ENCODE measurements around the gene FGD2.
"Not testable (repeated sequence)": the region's sequence is repeated elsewhere in the genome, so short reads cannot be mapped to it uniquely, and the experiment has no call there.

Gene FGD2

DNA sequence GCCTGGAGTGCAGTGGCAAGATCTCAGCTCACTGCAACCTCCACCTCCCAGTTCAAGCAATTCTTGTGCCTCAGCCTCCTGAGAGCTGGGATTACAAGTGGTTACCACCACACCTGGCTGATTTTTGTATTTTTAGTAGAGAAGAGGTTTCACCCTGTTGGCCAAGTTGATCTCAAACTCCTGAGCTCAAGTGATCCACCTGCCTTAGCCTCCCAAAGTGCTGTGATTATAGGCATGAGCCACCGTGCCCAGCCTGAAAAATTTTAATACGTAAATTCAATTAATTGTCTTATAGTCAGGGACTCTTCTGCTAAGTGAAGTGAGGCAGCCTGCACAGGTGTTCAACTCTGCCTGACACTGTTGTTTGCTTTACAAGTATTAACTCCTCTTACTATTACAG, 15.1 kb upstream of the FGD2 start:
- not testable (repeated sequence) for DNase-seq

DNA sequence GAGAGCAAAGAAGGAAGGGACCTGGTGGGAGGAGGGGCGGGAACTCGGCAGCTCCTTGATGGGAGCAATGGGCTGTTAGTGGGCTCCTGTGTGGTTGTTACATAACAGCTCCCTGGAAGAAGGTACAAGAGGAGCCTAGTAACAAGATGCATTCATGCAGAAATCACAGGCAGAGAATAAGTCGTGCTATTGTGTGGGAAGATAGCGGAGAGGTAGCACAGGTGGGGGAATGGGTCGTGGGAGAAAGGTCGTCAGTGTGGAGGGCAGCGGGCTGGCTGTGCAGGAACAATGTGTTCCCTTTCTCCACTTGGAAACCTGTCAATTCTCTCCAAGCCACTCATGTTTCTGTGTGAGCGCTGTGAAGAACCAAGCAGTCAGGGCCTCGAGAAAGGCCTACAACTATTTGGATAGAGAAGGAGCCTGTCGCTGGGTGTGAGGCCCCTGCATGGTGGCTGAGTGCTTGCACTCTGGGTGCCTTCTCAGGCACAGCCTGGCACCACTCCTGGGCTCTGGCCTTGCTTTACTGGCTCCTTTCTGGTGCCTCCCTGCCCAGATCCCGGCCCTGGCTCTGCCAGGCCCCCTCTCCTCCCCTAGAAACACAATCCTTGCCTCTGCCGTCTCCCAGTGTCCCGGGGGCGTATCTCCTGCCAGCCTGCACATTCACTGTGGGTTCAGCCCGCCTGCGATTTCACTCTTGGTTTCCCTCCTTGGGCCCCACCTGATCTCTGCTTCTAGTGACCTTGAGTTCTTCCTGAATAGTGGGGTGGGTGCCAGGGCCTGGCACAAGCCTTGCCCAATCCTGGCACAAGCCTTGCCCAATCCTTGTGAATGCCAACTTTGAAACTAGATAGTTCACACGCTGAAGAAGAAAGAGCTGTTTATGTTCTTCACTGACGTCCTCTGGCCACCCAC, 7.4 kb upstream of the FGD2 start:
- no peak for DNase-seq

DNA sequence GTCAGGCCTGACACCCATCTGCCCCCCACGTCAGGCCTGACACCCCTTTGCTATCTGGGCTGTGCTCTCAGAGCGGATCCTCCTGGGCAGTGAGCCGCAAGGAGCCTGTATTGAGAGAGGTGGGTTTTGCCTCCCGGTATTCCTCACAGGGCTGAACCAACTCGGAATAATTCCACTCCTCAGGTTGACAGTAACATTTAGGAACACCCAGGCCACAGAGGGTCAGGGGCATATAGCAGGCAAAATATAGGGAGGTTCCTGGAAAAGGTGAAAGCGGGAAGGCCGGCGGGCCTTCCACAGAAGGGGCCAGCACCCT, 6.8 kb upstream of the FGD2 start:
- no peak for DNase-seq

DNA sequence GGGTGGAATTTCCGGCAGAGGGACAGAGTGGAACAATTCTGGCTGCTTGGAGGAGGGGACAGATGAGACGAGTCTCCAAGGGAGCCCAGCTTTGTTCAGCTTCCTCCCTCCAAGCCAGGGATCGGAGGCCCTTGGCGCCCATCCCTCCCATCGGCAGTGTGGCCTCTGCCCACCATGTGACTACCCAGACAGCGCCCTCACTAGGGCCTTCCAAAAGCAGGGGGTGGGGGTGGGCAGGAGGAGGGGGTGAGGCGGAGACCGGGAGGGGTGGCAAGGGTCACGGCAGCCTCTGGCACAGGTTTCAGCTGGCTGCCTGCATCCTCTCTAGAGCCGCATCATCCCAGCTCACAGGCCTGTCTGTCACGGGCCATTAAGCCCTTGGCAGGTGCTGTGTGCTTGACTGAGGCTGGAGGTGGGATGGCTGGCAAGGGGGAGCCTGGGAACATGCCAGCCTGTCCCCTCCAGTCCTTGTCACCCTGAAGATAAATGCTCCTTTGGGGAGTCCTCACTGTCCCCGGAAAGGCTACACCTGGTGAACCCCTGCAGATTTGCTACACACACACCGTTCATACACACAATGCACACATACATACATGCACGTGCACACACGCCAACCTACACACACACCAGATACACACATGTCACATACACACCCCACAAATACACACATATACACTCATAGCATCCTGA, 6.2 kb upstream of the FGD2 start:
- DNase-seq: no peak

DNA sequence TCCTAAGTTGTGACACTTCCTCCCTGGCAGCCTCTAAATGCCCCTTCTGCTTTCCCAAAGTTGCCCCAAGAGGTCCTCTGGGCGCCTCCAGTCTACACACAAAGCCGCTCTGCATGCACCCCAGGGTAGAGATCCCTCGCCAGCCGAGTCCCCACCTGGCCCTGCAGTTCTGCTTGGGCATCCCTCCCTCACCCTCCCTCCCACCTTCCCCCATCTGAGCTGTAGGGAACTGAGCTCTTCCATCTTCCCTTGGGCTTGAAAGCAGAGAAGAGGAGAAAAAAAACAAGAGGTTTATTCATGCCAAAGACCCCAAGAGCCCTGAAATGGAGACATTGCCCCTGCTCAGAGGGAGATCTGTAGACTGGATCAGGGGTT, 5.7 kb upstream of the FGD2 start:
- no peak for DNase-seq

DNA sequence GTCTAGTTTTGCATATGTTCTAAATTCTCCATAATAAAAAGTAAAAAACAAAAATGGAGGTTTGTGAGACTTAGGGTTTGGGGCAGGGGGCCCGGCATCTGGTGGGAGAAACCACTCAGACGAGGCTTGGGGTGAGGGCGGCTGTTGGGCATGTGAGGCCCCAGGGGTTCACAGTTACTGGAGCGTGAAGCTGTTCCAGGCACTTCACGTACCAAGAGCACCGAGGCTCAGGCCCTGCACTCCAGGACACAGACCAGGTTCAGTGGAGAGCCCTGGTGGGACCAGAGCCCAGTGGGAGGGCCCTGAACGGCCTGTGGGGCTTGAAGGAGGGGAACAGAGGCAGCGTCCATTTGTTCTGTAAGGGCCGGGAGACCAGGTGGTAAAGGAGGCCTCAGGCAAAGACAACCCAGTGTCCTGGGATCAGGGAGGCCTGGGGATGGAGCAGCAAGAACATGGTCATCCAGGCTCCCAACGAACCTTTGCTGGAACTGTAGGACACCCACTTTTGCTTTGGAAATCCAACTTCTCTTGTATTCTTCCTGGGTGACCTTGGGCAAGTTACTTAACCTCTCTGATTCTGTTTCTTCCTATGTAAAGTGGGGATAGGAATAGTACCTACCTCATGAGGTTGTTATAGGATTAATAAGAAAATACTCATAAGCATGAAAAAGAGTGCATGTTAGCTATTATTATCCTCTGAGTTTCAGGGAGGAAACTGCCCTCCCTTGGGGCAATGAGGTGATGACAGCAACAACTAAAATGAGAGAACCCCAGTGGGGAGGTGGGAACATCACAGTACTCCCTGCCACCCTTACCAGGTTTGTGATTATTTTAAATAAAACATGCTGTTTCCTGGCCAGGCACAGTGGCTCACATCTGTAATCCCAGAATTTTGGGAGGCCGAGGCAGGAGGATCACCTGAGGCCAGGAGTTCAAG, 1.1 kb upstream of the FGD2 start:
- DNase-seq: no peak

DNA sequence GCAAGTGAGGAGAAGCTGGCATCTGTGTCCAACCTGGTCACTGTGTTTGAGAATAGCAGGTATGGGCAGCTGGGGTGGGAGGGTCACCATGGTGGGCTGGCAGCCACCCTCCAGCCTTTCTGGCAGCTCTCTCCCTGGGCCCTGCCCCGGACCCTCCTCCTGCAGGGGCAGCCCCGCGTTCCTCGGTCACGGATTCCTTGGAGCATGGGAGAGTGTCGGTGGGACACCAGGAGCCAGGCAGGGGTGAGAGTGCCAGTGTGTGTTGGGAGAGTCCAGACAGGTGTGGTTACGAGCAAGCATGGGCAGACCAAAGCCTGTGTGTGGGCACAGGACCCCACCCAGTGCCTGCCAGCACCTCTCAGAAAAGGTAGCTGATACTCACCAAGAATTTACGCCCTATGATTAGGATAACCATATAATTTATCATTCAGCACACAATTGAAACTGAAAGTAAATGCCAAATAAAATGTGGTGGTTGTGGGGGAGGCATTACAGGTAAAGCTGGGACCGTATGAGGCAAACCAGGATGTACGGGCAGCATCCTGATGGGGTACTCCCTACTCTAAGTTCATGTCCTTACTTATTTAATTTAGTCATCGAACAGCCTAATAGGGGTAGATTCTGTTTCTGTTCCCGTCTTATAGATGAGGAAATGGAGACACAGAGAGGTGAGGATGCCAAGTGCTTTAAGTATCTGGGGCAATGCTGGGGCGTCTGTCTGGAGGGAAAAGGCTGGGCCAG, 542 bp downstream of the FGD2 start:
- DNase-seq: no peak

DNA sequence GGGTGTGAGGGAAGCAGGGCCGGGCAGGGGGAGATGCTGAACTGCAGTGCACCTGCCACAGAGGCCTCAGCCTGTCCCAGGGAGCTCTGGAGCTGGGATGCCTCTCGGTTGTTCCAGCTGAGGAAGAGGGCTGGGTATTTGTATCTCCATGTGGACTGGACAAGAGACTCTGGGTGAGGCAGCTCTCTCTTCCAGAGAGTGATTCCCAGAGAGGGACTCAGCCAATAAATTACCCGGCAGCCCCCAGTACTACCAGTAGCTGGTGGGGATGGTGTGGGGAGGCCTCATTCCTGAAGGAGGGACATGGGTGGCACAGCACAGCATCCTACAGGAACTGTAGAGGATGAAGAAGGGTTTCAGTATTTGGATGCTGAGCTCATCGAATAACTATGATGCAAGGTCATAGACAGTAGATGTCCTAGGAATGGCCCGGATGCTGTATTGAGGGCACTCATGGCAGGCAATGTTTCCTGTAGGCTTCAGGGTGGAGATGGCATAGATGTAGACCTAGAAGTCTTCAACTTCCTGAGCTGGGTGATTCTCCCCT, 1.4 kb downstream of the FGD2 start:
- no peak for DNase-seq

DNA sequence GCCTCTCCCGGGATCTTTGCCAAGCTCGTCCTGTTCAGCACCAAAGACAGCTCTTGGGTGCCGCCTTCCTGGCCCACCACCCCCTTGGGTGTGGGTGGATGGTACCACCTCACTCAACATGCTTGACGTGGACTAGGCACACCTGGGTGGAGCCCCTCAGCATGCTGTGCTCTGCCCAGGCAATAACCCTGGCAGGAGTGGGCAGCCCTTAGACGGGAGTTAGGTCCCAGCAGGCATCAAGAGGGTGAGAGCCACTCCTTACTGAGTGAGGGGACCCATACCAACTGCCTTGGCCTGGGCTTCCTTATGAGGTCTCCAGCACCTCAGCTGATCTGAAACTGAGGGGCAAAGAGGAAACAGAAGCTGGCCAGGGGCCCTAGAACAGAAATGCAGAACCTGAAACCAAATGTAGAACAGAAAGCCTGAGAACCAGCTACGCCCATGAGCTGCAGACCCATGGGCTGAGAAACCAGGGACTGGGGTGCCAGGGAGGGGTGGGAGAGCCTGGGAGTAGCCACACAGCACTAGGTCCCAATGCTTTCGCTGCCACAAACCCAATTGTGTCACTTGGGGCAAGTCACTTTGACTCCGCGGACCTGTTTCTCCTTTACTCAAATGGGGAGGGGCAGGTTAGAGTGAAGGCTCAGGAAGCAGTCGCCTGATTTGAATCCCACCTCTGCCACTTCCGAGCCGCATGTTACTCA, 2.0 kb downstream of the FGD2 start:
- DNase-seq: no peak

DNA sequence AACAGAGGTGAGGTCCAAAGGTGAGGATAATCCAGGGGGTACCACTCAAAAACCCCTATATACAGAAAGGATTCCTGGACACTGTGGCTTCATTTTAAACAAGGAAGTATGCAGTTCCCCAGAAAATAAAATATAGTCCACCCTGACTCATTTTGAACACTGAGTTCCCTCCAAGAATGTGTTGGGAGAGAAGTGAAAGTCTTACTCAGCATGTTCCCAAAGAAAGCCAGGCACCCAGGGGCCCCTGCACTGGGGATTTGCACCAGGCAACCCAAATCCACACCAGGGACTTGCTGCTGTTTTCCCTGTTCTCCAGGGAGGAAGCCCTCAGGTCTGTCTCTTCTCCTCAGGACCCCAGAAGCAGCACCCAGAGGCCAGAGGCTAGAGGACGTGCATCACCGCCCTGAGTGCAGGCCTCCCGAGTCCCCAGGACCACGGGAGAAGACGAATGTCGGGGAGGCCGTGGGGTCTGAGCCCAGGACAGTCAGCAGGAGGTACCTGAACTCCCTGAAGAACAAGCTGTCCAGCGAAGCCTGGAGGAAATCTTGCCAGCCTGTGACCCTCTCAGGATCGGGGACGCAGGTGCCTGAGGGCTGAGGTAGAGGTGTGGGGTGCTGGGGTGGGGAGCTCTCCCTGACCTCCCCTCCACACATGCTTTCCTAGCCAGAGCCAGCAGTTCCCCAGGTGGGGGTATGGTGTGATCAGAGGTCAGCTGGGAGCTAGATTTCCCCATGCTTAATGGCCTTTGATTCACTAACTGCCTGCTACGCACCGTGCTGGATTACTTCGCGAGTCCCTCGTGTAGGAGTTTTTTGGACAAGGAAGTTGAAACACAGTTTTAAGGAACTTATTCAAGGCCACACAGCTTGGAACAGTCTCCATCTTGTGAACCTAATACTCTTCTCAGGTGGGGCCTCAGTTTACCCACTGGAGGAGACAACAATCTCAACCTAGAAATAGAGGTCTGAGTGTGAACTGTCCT, 3.3 kb downstream of the FGD2 start:
- DNase-seq: no peak

DNA sequence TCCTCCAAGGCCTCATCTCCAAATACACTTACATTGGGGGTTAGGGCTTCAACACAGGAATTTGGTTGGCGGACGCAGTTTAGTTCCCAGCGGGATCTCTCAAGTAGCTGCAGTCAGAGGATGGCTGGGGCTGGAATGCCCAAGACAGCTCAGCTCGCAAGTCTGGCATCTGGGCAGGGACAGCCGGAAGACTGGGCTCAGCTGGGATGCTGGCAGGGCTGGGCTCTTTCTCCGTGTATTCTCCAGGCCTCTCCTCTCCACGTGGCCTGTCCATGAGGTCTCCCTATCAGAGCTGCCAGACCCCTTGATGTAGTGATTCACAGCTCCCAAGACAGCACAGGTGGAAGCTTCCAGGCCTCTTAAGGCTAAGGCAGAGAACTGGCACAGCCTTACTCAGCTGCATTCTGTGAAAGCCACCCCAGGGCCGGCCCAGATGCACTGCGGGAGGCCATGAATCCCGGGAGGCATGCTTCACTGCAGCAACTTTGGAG, 5.0 kb downstream of the FGD2 start:
- DNase-seq: no peak

DNA sequence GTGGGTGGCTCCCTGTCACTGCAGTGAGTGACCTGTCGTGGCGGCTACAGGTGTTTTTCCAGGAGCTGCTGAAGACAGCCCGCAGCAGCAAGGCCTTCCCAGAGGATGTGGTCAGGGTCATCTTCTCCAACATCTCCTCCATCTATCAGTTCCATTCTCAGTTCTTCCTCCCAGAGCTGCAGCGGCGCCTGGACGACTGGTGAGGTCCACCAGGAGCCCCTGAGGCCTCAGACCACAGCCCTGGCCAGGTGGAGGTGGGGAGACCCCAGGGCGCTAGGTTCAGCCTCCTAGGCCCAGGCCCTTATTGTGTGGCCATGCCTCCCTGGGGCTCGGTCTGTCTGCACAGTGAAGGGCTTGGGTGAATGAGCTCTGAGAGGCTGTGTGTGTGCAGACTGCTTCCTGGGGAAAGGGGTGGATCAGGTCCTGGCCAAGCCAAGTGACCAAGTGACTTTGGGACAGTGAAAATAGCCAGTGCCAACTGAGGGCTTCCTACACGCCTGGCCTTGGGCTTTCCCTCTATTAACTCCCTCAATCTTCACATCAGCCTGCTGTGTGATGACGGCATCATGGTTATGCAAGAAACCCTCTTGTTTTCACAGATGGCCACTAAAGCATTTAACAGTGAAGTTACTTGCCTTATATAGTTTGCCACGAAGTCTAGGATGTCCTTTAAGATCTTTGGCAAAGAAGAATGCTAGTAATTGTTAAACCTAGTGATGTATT, 6.4 kb downstream of the FGD2 start:
- no peak for DNase-seq

DNA sequence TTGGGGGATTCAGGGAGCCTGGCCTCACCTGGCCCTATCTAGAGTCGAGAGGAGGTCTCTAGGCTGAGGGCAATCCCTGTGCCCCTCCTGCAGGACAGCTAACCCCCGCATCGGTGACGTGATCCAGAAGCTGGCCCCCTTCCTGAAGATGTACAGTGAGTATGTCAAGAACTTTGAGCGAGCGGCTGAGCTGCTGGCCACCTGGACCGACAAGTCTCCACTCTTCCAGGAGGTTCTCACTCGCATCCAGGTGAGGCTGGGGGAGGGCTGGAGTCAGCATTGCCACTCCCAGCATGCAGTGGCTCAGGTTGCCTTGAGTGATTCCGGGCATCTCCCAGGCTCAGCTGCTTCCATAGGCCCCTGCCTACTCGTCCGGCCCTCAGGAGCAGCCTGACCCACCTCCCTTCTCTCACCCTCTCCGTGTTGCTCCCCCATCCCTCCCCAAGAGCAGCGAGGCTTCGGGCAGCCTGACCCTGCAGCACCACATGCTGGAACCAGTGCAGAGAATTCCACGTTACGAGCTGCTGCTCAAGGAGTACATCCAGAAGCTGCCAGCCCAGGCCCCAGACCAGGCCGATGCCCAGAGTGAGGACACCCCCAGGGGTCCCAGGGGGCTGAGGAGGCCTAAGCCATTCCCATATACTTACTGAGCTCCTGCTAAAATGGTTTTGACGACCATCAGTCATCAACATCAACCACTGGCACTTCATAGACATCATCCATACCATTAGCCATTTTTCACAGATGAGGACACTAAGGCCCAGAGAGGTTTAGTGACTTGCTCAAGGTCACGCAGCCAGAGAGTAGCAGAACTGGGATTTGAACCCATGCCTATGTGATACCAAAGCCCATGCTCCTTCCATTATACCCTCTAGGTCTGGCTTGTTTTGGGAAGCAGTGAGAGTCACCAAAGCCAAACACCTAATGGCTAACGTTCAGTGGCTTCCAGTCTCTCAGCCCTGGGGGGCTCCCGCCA, 8.3 kb downstream of the FGD2 start:
- no peak for DNase-seq

DNA sequence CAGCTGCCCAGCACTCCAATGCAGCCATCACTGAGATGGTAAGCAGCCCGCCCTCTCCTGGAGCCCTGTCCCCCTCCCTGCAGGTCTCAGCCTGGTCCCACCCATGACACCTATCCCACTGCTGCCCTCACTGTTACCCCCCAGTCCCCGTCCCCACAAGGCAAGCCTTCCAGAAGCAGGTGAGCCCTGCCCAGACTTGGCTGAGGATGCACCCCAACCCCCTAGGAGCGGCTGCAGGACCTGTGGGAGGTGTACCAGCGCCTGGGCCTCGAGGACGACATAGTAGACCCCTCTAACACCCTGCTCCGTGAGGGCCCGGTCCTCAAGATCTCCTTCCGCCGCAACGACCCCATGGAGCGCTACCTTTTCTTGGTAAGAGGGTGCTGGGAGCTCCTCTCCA, 9.2 kb downstream of the FGD2 start:
- no peak for DNase-seq

DNA sequence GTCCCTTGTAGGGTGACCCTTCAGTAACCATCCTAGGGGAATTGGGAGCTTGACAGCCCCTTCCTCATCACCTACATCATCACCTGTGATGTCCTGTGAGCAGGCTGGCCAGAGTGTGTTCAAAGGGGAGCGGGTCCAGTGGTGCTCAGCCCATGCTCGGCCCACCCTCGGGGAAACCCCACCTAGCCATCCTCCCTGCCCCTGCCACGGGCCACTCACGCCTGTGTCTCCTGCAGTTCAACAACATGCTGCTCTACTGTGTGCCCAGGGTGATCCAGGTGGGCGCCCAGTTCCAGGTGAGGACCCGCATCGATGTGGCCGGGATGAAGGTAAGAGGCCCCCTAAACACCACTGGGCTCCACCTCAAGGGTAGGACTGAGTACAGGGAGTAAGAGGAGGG, 10.1 kb downstream of the FGD2 start:
- no peak for DNase-seq

DNA sequence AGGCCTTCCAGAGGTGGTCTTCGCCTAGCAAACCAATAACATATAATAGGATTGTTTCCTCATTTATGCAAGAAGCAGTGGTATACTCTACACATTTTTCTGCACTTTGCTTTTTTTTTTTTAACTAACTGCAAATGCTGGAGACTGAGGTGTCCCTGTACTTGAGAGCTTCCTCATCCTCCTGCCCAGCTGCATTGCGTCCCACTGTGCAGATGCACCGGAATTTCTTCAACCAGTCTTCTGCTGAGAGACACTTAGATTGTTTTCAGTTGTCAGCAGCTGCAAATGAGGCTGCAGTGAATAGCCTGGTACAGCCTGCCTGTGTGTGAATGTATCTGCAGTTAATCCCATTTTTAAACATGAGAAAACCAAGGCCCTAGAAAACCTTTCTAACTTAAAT, 11.5 kb downstream of the FGD2 start:
- DNase-seq: no peak

DNA sequence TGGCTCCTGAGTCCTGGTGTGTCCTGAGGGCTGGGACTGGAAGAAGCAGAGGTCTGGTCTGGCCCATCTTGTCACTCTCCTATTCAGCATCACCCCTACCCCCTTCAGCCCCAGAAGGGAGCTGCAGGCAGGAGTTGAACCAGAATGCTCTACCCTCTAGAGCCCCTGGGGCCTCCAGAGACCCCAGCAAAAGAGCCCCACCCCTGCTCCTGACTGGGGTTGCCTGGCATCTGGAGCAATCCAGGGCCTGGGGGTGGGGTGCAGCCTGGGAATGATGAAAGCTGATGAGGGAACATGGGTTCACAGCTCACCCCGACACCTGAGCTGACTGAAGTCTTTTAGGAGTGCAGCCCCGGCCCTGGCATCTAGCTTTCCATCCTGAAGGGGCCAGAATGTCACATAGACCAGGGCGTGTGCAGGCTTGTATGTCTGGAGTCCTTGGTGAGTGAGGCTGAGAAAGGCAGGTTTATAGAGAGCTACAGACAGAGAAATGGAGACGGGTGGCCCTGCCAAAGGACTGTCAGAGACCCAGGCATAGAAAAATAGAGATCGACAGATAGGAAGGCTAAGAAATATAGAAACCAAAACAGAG, 12.2 kb downstream of the FGD2 start:
- no peak for DNase-seq

All from effector CD4-positive, alpha-beta T cell (primary cell).